GM18951 (cell line): ENCODE results near the gene IKZF3.
"Not testable (repeated sequence)": the region's sequence is repeated elsewhere in the genome, so short reads cannot be mapped to it uniquely, and the experiment has no call there.

Experiments
- POLR2A ChIP-seq: IDR thresholded peaks from 4 replicates; pipeline ENCODE4 v1.6.1; 2011; ENCODE audit warnings: mild to moderate bottlenecking; ENCODE audit not compliant: insufficient read length, insufficient read depth; ENCODE audit errors: extremely low read depth
- in situ Hi-C: fragments of 300-500 bp; cut with MboI; formaldehyde crosslinking; loops from one replicate; pipeline ENCODE4 v1.12.0; 2022; ENCODE audit warnings: low sequenced_read_pairs, mixed read lengths, inconsistent platforms; ENCODE audit not compliant: unreplicated experiment

The IKZF3 gene

GRCh38 chr17:39750131-39751015 lies 113.7 kb downstream of the IKZF3 start:
- in situ Hi-C loops: no loop called here
- no peak for TF ChIP-seq POLR2A

- in situ Hi-C loops: not testable (repeated sequence)
Measured at GRCh38 chr17:39748444-39749034, 115.6 kb downstream of the IKZF3 start.

- in situ Hi-C loops: no loop called here
- TF ChIP-seq POLR2A: no peak
Measured at GRCh38 chr17:39747745-39748144, 116.4 kb downstream of the IKZF3 start.

GRCh38 chr17:39746145-39746461 lies 118.0 kb downstream of the IKZF3 start:
- no peak for TF ChIP-seq POLR2A
- in situ Hi-C loops: no loop called here

- TF ChIP-seq POLR2A: no peak
- in situ Hi-C loops: no loop called here
Measured at GRCh38 chr17:39745335-39746144, 118.6 kb downstream of the IKZF3 start.

- no peak for TF ChIP-seq POLR2A
- in situ Hi-C loops: no loop called here
Measured at GRCh38 chr17:39744836-39745215, 119.3 kb downstream of the IKZF3 start.

- in situ Hi-C loops: no loop called here
- no peak for TF ChIP-seq POLR2A
Measured at GRCh38 chr17:39744075-39744835, 119.9 kb downstream of the IKZF3 start.

- TF ChIP-seq POLR2A: no peak
- in situ Hi-C loops: no loop called here
Measured at GRCh38 chr17:39742856-39743436, 121.2 kb downstream of the IKZF3 start.

- in situ Hi-C loops: no loop called here
Measured at GRCh38 chr17:39742126-39742855, 121.8 kb downstream of the IKZF3 start.

GRCh38 chr17:39740357-39741111 lies 123.6 kb downstream of the IKZF3 start:
- TF ChIP-seq POLR2A: no peak
- in situ Hi-C loops: no loop called here

More at GRCh38 chr17:39742126-39742855, 121.8 kb downstream of the IKZF3 start:
- no peak for TF ChIP-seq POLR2A

GRCh38 chr17:39739885-39740356 lies 124.2 kb downstream of the IKZF3 start:
- in situ Hi-C loops: no loop called here
- TF ChIP-seq POLR2A: no peak
